Fibroblast of lung (primary cell): ENCODE results near the gene MRPL24. TPM values are rescaled to one million over a fixed set of nuclear protein-coding genes. Genes with fewer than 3 reads are reported as not detected.

ENCODE experiments used
- DNase-seq, 2 donors: peaks; one replicate each; pipeline versions ENCODE4 v3.0.0 to v3.0.0-alpha.2; 2010; ENCODE audit warnings: low read depth in 2 of 2
- H2AFZ ChIP-seq: 2 replicates; pipeline ENCODE4 v1.5.1; 2012; ENCODE audit warnings: low read length, control low read depth, inconsistent platforms
- H3K27ac ChIP-seq: 2 replicates; pipeline ENCODE4 v1.5.1; 2011; ENCODE audit warnings: low read length, control low read depth; ENCODE audit not compliant: insufficient read depth
- H3K27me3 ChIP-seq: 2 replicates; pipeline ENCODE4 v1.5.1; 2011; ENCODE audit warnings: mild to moderate bottlenecking, low read length; ENCODE audit not compliant: control insufficient read depth, insufficient read depth
- H3K36me3 ChIP-seq: 2 replicates; pipeline ENCODE4 v1.5.1; 2011; ENCODE audit warnings: low read length; ENCODE audit not compliant: control insufficient read depth, insufficient read depth
- H3K4me1 ChIP-seq: 2 replicates; pipeline ENCODE4 v1.5.1; 2011; ENCODE audit warnings: low read length; ENCODE audit not compliant: control insufficient read depth, insufficient read depth; ENCODE audit errors: extremely low read depth
- H3K4me2 ChIP-seq: 2 replicates; pipeline ENCODE4 v1.5.1; 2011; ENCODE audit warnings: low read length, control low read depth; ENCODE audit not compliant: insufficient read depth; ENCODE audit errors: extremely low read depth
- H3K4me3 ChIP-seq, 4 experiments: fragments of 200-600 bp in 1 of 4; sonication (generic) in 1 of 4; replicated peaks in 1 of 4; 2 replicates each; pipeline ENCODE4 v1.5.1; 2011 to 2016; ENCODE audit warnings: low read length in 4 of 4, low read depth in 3 of 4, mild to moderate bottlenecking in 3 of 4, control low read depth in 2 of 4, inconsistent platforms in 1 of 4, mixed read lengths in 1 of 4; ENCODE audit not compliant: insufficient read depth in 1 of 4; ENCODE audit errors: control extremely low read depth in 1 of 4
- H3K79me2 ChIP-seq: 2 replicates; pipeline ENCODE4 v1.5.1; 2012; ENCODE audit warnings: mild to moderate bottlenecking, low read length, inconsistent platforms; ENCODE audit not compliant: control insufficient read depth, insufficient read depth
- H3K9ac ChIP-seq: 2 replicates; pipeline ENCODE4 v1.5.1; 2011; ENCODE audit warnings: mild to moderate bottlenecking, low read length, control low read depth; ENCODE audit not compliant: insufficient read depth
- H3K9me3 ChIP-seq: 2 replicates; pipeline ENCODE4 v1.5.1; 2012; ENCODE audit warnings: low read depth, low read length; ENCODE audit not compliant: control insufficient read depth, insufficient read depth
- H4K20me1 ChIP-seq: 2 replicates; pipeline ENCODE4 v1.5.1; 2011; ENCODE audit warnings: low read length; ENCODE audit not compliant: control insufficient read depth, insufficient read depth; ENCODE audit errors: extremely low read depth
- CTCF ChIP-seq, 2 donors: IDR thresholded peaks in 1 of 2; conservative IDR thresholded peaks in 1 of 2; 1 replicate in 1 of 2; 2 replicates in 1 of 2; pipeline ENCODE4 v1.5.1; 2011 to 2012; ENCODE audit warnings: low read length in 2 of 2, control low read depth in 1 of 2, inconsistent platforms in 1 of 2, low read depth in 1 of 2, mild to moderate bottlenecking in 1 of 2
- EZH2 ChIP-seq: IDR thresholded peaks from 2 replicates; pipeline ENCODE4 v1.5.1; 2012; ENCODE audit warnings: low read length, control low read depth, mild to moderate bottlenecking; ENCODE audit errors: missing control alignments
- polyA plus RNA-seq, 2 donors: library from polyadenylated mRNA; depleted of rRNA in 1 of 2; stranded (reverse) in 1 of 2; unstranded in 1 of 2; fragments of >200 nt; gene quantifications; 2 replicates each; pipeline ENCODE4 v1.2.1, GENCODE V29; 2011 to 2012; ENCODE audit warnings: missing spikeins in 1 of 2
- total RNA-seq: library from RNA; depleted of rRNA; stranded (reverse); fragments of >200 nt; gene quantifications from 2 replicates; pipeline ENCODE4 v1.2.1, GENCODE V29; 2014

MRPL24 gene
- total and polyA plus RNA-seq, 2 donors (not counting 1 experiment from before 2014, with no cell fraction given): 58.8 to 67.2 TPM

GRCh38 chr1:156744786-156745419, 4.0 kb upstream of the MRPL24 start:
- no peaks in the 10 kb centered on the region for H4K20me1 ChIP-seq
- H3K27ac ChIP-seq: peak overlapping the region; percentile 100
- no peaks in the 10 kb centered on the region for H3K9me3 ChIP-seq
- H3K9ac ChIP-seq: no peak overlapping the region
- TF ChIP-seq CTCF (conservative IDR thresholded peaks at IDR 0.05 in 1 of 2, IDR thresholded peaks at IDR 0.05 in 1 of 2; ENCODE audit: low read depth in 1 of 2, low read length in 2 of 2) (no peak), EZH2 (no peak)
- no peak for DNase-seq
- H3K79me2 ChIP-seq: peaks cover 66% of the 10 kb centered on the region
- H3K4me1 ChIP-seq: peaks cover 38% of the 10 kb centered on the region
- peaks cover 20% of the 10 kb centered on the region for H3K36me3 ChIP-seq
- H3K4me3 ChIP-seq: no peak overlapping the region
- no peak overlapping the region for H3K4me2 ChIP-seq
- no peak overlapping the region for H2AFZ ChIP-seq
- H3K27me3 ChIP-seq: no peaks in the 10 kb centered on the region

DNA sequence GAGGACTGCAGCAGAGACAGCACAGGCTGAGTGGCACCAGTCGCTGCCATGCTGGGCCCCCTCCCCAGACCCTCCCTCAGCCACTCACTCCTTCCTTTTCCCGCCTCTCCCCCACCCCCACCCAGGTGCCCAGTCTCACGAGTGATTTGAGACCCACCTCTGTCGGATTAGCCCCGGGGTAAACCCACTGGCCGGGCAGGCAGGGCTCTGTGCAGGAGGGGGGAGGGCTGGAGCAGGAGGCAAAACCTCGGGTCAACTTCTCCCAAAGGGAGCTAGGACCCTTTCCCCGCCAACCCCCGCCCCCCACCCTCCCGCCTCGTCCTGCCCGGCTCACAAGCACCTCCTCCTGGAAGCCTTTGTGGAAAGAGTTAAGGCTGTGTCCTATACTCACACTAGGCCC, 3.5 kb upstream of the MRPL24 start:
- H3K9me3 ChIP-seq: no peaks in the 10 kb centered on the region
- H3K4me1 ChIP-seq: peaks cover 33% of the 10 kb centered on the region
- H3K36me3 ChIP-seq: peaks cover 20% of the 10 kb centered on the region
- no peaks in the 10 kb centered on the region for H3K27me3 ChIP-seq
- no peak for DNase-seq
- H3K4me2 ChIP-seq: no peak overlapping the region
- peaks cover 65% of the 10 kb centered on the region for H3K79me2 ChIP-seq
- H3K4me3 ChIP-seq: no peak overlapping the region
- H2AFZ ChIP-seq: no peak overlapping the region
- no peak overlapping the region for H3K9ac ChIP-seq
- H3K27ac ChIP-seq: peak overlapping the region; percentile 100
- no peak for TF ChIP-seq CTCF (conservative IDR thresholded peaks at IDR 0.05 in 1 of 2, IDR thresholded peaks at IDR 0.05 in 1 of 2; ENCODE audit: low read depth in 1 of 2, low read length in 2 of 2)
- no peak for TF ChIP-seq EZH2
- H4K20me1 ChIP-seq: no peaks in the 10 kb centered on the region

DNA sequence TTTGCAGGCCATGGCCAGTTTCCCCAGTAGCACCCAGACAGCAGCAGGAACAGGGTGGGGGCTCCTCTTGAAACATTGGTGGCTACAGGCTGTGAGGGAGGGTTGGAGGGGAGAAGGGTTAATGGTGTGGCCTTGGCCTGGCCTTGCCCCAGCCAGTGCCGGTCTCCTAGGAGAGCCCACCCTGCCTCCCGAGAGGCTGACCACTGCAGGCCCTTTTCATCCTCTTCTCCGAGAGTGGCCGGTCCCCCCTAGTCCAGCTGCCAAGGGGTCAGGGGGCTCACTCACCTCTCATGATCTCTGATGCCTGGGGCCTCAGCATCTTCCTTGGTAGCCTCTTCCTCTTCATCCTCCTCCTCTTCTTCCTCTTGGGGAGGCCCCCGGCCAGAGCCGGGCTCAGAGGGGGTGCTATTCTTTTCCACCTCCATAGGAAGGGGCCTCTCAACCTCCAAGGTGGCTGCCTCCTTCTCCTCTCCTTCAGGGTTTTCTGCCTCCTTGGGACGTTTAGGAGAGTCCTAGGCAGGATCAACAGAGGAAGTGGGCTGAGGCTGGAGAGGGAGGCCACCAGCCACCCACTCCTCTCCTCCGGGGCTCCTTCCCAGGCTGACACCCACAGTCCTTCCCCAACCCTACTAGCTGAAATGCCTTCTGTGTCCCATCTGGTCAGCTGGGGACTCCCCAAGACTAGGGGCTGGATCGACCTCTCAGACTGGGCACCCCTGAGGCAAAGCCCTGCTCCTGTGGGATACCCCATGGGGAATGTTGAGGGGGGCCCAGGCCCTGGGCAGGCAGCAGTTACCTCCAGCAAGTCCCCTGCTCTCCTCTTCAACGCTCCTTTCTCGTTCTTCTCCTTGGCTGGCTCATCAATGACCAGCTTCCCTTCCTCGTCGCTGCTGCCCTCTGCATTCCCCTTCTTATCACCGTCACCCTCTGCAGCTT, 2.7 kb upstream of the MRPL24 start:
- H3K9ac ChIP-seq: no peak overlapping the region
- H3K27me3 ChIP-seq: no peaks in the 10 kb centered on the region
- H3K27ac ChIP-seq: no peak overlapping the region
- H3K4me2 ChIP-seq: no peak overlapping the region
- no peaks in the 10 kb centered on the region for H4K20me1 ChIP-seq
- H3K79me2 ChIP-seq: peaks cover 59% of the 10 kb centered on the region
- H3K4me1 ChIP-seq: peaks cover 29% of the 10 kb centered on the region
- TF ChIP-seq EZH2: no peak
- TF ChIP-seq CTCF (conservative IDR thresholded peaks at IDR 0.05 in 1 of 2, IDR thresholded peaks at IDR 0.05 in 1 of 2; ENCODE audit: low read depth in 1 of 2, low read length in 2 of 2): no peak
- DNase-seq: no peak
- H3K36me3 ChIP-seq: peaks cover 20% of the 10 kb centered on the region
- H2AFZ ChIP-seq: no peak overlapping the region
- H3K4me3 ChIP-seq: no peak overlapping the region
- H3K9me3 ChIP-seq: no peaks in the 10 kb centered on the region
